Aorta (tissue), 5 donors: ENCODE data around the gene BMP7. TPM values are rescaled to one million over a fixed set of nuclear protein-coding genes. Genes with fewer than 3 reads are reported as not detected.

Experiments
- ATAC-seq: fragments of 200-7000 bp; cut with Tn5 transposase; one replicate; pipeline ENCODE4 v1.9.1; 2022; ENCODE audit warnings: moderate library complexity; ENCODE audit not compliant: low FRiP score
- DNase-seq, 2 donors: peaks; one replicate each; pipeline ENCODE4 v3.0.0-alpha.2; 2020
- H3K27ac ChIP-seq, 2 donors: one replicate each; pipeline ENCODE4 v1.5.1; 2013; ENCODE audit warnings: low read length in 2 of 2, mild to moderate bottlenecking in 2 of 2, moderate library complexity in 2 of 2, control low read depth in 1 of 2, inconsistent platforms in 1 of 2, low read depth in 1 of 2
- H3K27me3 ChIP-seq, 2 donors: one replicate each; pipeline ENCODE4 v1.6.1; 2013; ENCODE audit warnings: control low read depth in 1 of 2, low read length in 1 of 2, mild to moderate bottlenecking in 1 of 2, moderate library complexity in 1 of 2; ENCODE audit not compliant: insufficient read depth in 2 of 2, control insufficient read depth in 1 of 2
- H3K36me3 ChIP-seq, 2 donors: one replicate each; pipeline ENCODE4 v1.6.1; 2013; ENCODE audit warnings: control low read depth in 1 of 2, low read length in 1 of 2, mild to moderate bottlenecking in 1 of 2; ENCODE audit not compliant: insufficient read depth in 2 of 2, control insufficient read depth in 1 of 2
- H3K4me1 ChIP-seq, 2 donors: one replicate each; pipeline ENCODE4 v1.6.1; 2013; ENCODE audit warnings: low read length in 2 of 2, control low read depth in 1 of 2, mild to moderate bottlenecking in 1 of 2, moderate library complexity in 1 of 2; ENCODE audit not compliant: insufficient read depth in 2 of 2, control insufficient read depth in 1 of 2
- H3K4me3 ChIP-seq, 2 donors: one replicate each; pipeline ENCODE4 v1.5.1; 2013; ENCODE audit warnings: low read length in 2 of 2, control low read depth in 1 of 2, mild to moderate bottlenecking in 1 of 2
- H3K9me3 ChIP-seq: one replicate; pipeline ENCODE4 v1.6.1; 2013; ENCODE audit warnings: mild to moderate bottlenecking, low read length; ENCODE audit not compliant: control insufficient read depth
- WGBS, 2 donors: extraction: QIAGEN DNeasy Blood & Tissue Kit; methylation state at CpG; one replicate each; pipeline ENCODE4 v1.1.7; 2013; 5-methylcytosine and 5-hydroxymethylcytosine counted together
- intact Hi-C, 2 donors: fragments of 100-400 bp; cut with DNase I; formaldehyde crosslinking; loops; one replicate each; pipeline versions ENCODE4 v1.14.2 to v1.15.0; 2022
- polyA plus RNA-seq, 2 donors: library from polyadenylated mRNA; stranded (reverse); fragments of 200-250 nt; gene quantifications; one replicate each; pipeline ENCODE4 v1.2.3, GENCODE V29; 2013
- total RNA-seq, 2 donors: library from RNA; stranded (reverse); fragmentation: NEBNext Ultra II Directional; extraction: Animal tissue kit (Norgen Biotek cat#: 25700); gene quantifications; one replicate each; pipeline ENCODE4 v1.2.1, GENCODE V29; 2021
- donor health status: healthy with polysubstance abuse.
- donor health status: Bipolar disorder and iron deficiency.
- donor health status: DM: no; HTN: no; CAD: no.
- donor health status: DM: no; HTN: no; CAD: no.
- donor health status: DM: yes; HTN: yes; CAD: no.

BMP7 gene
- total and polyA plus RNA-seq, 4 donors: 0.52 to 1.0 TPM; not detected in 2

DNA sequence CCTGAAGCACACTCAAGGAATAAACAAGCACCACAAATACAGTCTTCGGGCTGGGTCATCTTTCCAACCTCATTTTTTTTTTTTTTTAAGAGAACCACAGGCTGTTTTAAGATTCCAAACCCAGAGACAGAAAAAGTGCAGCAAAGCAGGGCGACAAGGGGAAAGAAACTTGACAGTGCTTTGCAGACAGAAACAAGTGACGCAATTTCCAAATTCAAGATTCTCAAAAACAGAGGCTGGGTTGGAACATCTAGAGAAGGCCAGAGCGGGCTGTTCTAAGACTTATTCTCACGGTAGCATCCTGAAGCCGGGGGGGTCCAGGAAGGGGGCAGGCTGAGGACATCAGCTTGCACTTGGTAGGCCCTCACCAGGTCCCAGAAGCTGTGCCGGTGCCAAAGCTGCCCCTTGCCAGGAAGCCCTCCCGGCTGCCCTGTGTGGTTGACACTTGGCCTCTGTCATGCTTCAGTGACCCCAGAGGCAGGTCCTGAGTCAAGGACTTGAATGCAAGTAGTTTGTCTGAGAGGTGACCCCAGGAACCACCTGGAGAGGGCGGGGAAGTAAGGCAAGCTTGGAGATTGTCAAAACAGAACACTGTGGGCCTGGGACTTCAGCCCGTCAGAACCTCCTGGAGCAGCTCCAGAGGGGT is 50.5 kb downstream of the BMP7 start:
- Histone ChIP-seq H3K36me3 (no peaks in the 10 kb centered on the region), H3K27ac (no peak overlapping the region), H3K4me1 (no peaks in the 10 kb centered on the region), H3K4me3 (no peak overlapping the region), H3K27me3 (no peaks in the 10 kb centered on the region), H3K9me3 (no peaks in the 10 kb centered on the region)
- no peak for DNase-seq
- ATAC-seq: no peak
- WGBS, 2 donors: 76 to 83% methylated on average over 10 of the region's 10 CpGs
- intact Hi-C loops: loop anchor here in 1 of 2 donors (10.0 kb wide), 1 partner anchor 129 kb away; no protein-coding TSS in a partner anchor

DNA sequence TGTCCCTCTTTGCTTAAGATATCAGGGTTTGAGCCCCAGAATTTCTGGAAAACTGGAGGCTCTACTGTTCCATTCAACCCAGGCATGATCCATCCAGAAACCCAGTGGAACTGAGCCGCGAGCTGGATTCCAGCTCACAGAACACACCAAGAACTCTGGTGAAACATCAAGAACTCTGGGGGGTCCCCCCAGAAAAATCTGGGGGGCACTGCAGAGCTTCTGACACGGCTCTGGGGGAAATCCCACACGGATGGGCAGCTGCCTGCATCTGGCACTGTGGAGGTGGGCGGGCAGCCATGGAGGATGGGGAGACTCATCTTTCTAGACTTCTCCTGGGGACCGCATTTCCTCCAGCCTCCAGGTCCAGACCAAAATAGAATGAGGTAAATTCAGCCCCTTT is 51.0 kb downstream of the BMP7 start:
- no peaks in the 10 kb centered on the region for H3K36me3 ChIP-seq
- H3K4me3 ChIP-seq: no peak overlapping the region
- ATAC-seq (no peak), DNase-seq (no peak)
- no peaks in the 10 kb centered on the region for H3K27me3 ChIP-seq
- no peaks in the 10 kb centered on the region for H3K4me1 ChIP-seq
- H3K9me3 ChIP-seq: no peaks in the 10 kb centered on the region
- H3K27ac ChIP-seq: no peak overlapping the region
- intact Hi-C loops: loop anchor here in 1 of 2 donors (10.0 kb wide), 1 partner anchor 129 kb away; no protein-coding TSS in a partner anchor
- 90 to 91% methylated on average over 6 of the region's 6 CpGs for WGBS, 2 donors

DNA sequence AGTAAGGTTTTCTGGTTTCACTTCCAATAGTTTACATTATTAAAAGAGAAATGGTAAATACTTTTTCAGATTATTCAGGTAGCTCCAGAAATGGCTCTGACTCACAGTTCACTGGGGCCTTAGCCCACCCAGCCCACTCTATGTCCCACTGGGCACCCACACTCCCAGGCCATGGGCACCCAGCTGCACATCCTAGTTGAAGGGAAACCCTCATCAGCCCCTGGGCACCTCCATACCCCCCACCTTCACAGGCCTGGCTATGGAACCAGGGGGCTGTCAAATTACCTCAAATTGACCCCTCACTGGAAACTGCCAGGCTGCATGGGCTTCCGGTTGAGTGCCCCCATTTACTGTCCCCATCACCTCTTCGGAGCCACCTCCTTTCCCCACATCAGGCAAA is 51.5 kb downstream of the BMP7 start:
- WGBS, 2 donors: 95 to 96% methylated on average over 2 of the region's 2 CpGs
- H3K27ac ChIP-seq: no peak overlapping the region
- H3K9me3 ChIP-seq: no peaks in the 10 kb centered on the region
- no peak for ATAC-seq
- H3K4me1 ChIP-seq: no peaks in the 10 kb centered on the region
- intact Hi-C loops: loop anchor here in 1 of 2 donors (10.0 kb wide), 1 partner anchor 130 kb away; no protein-coding TSS in a partner anchor
- H3K4me3 ChIP-seq: no peak overlapping the region
- no peak for DNase-seq
- no peaks in the 10 kb centered on the region for H3K36me3 ChIP-seq
- H3K27me3 ChIP-seq: no peaks in the 10 kb centered on the region

DNA sequence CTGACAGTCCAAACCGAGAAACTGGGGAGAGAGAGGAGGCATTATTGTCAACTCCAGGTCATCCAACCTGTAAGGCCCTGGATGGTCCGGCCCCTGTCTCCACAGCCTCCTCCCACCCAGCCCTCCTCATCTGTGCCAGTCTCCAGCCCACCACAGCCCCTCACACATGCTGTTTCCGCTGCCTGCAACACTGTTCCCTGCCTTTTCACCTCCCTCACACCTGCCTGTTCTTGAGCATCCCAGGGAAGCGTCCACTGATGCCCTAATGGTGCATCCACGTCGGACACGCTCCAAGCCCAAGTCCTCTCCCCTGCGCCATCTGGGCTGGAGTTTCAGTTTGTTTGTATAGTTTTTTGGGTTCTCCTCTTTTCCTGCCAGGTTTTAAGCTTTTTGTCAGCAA is 52.0 kb downstream of the BMP7 start:
- 94 to 95% methylated on average over 8 of the region's 8 CpGs for WGBS, 2 donors
- H3K4me1 ChIP-seq: no peaks in the 10 kb centered on the region
- H3K4me3 ChIP-seq: no peak overlapping the region
- no peaks in the 10 kb centered on the region for H3K36me3 ChIP-seq
- H3K27me3 ChIP-seq: no peaks in the 10 kb centered on the region
- intact Hi-C loops: loop anchor here in 1 of 2 donors (10.0 kb wide), 1 partner anchor 130 kb away; no protein-coding TSS in a partner anchor
- no peak overlapping the region for H3K27ac ChIP-seq
- DNase-seq (no peak), ATAC-seq (no peak)
- H3K9me3 ChIP-seq: no peaks in the 10 kb centered on the region

DNA sequence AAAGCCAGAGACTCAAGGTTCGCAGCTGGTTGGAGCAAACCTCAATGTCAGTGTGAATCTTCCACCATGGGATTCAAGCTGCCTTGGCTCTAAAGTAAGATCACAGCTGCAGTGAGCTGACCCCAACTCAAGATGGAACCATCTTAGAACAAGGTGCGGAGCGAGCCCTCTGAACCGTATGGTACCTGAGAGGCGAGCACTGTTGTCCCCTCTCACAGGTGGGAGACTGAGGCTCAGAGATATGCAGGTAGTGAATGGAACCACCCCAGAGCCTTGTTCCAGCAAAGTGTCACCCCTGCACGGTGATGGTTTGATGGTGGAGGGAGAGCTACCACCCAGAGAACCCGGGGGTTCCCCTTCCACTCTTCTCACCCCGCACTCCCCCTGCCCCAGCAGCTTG is 52.5 kb downstream of the BMP7 start:
- Histone ChIP-seq H3K4me3 (no peak overlapping the region), H3K36me3 (no peaks in the 10 kb centered on the region), H3K27ac (no peak overlapping the region), H3K9me3 (no peaks in the 10 kb centered on the region), H3K27me3 (no peaks in the 10 kb centered on the region), H3K4me1 (no peaks in the 10 kb centered on the region)
- no peak for DNase-seq
- no peak for ATAC-seq
- 93 to 94% methylated on average over 8 of the region's 8 CpGs for WGBS, 2 donors
- intact Hi-C loops: loop anchor here in 1 of 2 donors (10.0 kb wide), 1 partner anchor 131 kb away; no protein-coding TSS in a partner anchor

DNA sequence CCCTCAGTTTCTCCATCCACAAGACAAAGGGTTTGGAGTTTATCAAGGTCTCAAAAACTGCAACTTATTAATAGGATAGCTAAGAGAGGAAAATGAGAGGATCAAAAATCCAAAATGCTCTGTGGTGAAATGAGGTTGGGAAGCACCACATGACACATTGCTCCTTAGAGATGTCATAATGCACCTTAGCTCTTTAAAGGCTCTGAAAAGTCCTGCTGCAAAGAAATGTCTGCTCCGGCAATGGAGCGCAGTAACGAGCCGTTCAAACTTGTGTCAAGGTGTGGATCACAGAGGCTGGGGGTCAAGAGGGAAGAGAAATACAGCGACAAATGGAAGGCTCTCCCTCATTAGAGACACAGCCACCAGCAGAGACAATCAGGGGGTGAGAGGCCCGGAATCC is 53.1 kb downstream of the BMP7 start:
- intact Hi-C loops: loop anchor here in 1 of 2 donors (10.0 kb wide), 1 partner anchor 132 kb away; no protein-coding TSS in a partner anchor
- 94 to 98% methylated on average over 6 of the region's 6 CpGs for WGBS, 2 donors
- no peak overlapping the region for H3K27ac ChIP-seq
- no peaks in the 10 kb centered on the region for H3K4me1 ChIP-seq
- H3K36me3 ChIP-seq: no peaks in the 10 kb centered on the region
- H3K27me3 ChIP-seq: no peaks in the 10 kb centered on the region
- H3K4me3 ChIP-seq: no peak overlapping the region
- ATAC-seq: no peak
- no peaks in the 10 kb centered on the region for H3K9me3 ChIP-seq
- DNase-seq: no peak

DNA sequence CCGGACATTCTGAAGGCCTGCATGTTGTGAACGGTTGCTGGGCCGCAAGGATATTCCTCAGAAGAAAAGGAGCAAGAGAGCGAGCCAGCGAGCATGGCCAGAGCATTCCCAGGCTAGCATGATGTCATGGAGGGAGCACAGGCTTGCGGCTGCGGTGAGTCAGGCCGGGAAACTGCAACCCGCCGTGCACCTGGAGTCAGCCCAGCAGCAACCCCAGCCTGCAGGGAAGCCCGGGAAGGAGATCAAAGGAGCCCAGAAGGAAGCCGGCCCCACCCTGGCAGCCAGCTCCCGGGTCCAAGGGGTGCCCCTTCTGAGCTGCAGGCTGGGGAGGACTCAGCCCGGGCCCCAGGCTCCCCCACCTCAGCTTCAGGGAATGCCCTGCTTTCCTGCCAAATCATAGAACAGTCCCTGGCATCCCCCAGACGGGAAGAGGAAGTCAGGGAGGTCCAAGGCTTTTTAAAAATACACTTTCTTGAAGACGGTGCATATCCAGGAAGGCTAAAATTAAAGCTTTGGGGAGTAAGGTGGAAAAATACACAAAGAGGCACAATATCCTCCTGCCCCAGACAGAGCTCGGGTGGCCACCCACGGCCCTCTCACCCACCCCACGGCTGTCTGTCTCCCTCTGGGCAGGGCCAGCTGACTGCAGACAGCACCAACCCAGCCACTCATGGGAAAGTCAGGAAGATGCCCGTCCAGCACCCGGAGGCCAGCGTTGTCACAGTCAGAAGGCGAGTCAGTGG is 53.7 kb downstream of the BMP7 start:
- ATAC-seq: peak; percentile 86
- intact Hi-C loops: loop anchor here in 1 of 2 donors (10.0 kb wide), 1 partner anchor 132 kb away; no protein-coding TSS in a partner anchor
- WGBS, 2 donors: 12 to 13% methylated on average over 23 of the region's 23 CpGs
- H3K9me3 ChIP-seq: no peaks in the 10 kb centered on the region
- no peaks in the 10 kb centered on the region for H3K36me3 ChIP-seq
- no peaks in the 10 kb centered on the region for H3K4me1 ChIP-seq
- H3K27ac ChIP-seq: no peak overlapping the region
- no peak overlapping the region for H3K4me3 ChIP-seq
- DNase-seq: peak; percentile 85 to 87
- no peaks in the 10 kb centered on the region for H3K27me3 ChIP-seq

DNA sequence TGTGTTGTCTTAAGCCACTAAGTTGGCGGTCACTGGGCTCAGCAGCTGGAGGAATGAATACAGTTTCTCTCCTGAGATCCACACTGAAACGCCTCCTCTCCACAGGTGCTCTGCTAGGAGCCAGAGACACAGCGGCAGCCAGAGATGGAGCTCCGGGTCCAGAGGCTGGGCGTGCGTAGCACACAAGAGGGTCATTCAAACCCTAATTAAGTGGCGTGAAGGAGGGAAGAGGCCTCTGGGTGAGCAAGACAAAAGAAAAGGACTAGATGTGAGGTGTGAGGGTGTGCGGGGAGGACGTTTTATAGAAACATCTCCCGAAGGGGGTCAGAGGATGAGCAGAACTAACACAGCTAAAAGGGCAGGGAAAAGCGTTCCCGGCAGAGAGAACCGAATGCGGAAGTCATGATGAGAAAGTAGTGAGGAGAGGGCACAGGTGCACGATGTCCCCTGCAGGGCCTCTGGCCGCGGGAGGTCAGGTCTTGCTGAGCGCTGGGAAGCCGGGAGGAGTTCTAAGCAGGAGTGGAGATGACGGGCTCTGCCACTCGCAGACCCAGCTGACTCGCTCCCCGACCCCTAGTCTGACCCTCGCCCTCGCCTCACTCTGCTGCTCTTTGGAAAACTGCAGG is 54.4 kb downstream of the BMP7 start:
- Histone ChIP-seq H3K27ac (no peak overlapping the region), H3K4me3 (no peak overlapping the region), H3K27me3 (no peaks in the 10 kb centered on the region), H3K9me3 (peaks cover 1% of the 10 kb centered on the region), H3K36me3 (no peaks in the 10 kb centered on the region), H3K4me1 (no peaks in the 10 kb centered on the region)
- DNase-seq (no peak), ATAC-seq (peak; percentile 3)
- intact Hi-C loops: loop anchor here in 1 of 2 donors (10.0 kb wide), 1 partner anchor 133 kb away; no protein-coding TSS in a partner anchor
- WGBS, 2 donors: 80 to 85% methylated on average over 25 of the region's 25 CpGs
